Anterior cingulate cortex (tissue), 58 donors: ENCODE measurements around the gene FASTKD3.
"Not testable (repeated sequence)": the region's sequence is repeated elsewhere in the genome, so short reads cannot be mapped to it uniquely, and the experiment has no call there.

ENCODE experiments used
- DNase-seq, 58 donors: peaks; one replicate each; lab custom pipeline; 2025; lab: John Stamatoyannopoulos, UW

FASTKD3 gene, protein sequence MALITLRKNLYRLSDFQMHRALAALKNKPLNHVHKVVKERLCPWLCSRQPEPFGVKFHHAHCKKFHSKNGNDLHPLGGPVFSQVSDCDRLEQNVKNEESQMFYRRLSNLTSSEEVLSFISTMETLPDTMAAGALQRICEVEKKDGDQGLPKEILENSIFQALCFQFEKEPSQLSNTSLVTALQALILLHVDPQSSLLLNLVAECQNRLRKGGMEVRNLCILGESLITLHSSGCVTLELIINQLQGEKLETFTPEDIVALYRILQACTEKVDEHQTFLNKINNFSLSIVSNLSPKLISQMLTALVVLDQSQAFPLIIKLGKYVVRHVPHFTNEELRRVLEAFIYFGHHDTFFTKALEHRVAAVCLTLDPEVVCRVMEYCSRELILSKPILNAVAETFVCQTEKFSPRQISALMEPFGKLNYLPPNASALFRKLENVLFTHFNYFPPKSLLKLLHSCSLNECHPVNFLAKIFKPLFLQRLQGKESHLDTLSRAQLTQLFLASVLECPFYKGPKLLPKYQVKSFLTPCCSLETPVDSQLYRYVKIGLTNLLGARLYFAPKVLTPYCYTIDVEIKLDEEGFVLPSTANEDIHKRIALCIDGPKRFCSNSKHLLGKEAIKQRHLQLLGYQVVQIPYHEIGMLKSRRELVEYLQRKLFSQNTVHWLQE

GRCh38 chr5:7868773-7869473 is at the start of gene FASTKD3, which contains the start of gene MTRR:
Gene FASTKD3 (minus strand): TSS chr5:7869031. CDS start chr5:7868083, 948 bp downstream.
Gene MTRR (plus strand): TSS chr5:7869148. CDS start chr5:7870795, 1,647 bp downstream.
- DNase-seq: peak; percentile 53 to 97 (median 91)

GRCh38 chr5:7917130-7918123 is 48.6 kb upstream of the FASTKD3 start:
- DNase-seq: no peak

- DNase-seq: no peak
Observed at GRCh38 chr5:7916171-7916804, 47.5 kb upstream of the FASTKD3 start.

DNA sequence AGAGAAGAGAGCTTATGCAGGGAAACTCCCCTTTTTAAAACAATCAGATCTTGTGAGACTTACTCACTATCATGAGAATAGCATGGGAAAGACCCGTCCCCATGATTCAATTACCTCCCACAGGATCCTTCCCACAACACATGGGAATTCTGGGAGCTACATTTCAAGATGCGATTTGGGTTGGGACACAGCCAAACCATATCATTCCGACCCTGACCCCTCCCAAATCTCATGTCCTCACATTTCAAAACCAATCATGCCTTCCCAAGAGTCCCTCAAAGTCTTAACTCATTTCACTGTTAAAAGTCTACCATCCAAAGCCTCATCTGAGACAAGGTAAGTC is 42.6 kb upstream of the FASTKD3 start:
- not testable (repeated sequence) for DNase-seq

DNA sequence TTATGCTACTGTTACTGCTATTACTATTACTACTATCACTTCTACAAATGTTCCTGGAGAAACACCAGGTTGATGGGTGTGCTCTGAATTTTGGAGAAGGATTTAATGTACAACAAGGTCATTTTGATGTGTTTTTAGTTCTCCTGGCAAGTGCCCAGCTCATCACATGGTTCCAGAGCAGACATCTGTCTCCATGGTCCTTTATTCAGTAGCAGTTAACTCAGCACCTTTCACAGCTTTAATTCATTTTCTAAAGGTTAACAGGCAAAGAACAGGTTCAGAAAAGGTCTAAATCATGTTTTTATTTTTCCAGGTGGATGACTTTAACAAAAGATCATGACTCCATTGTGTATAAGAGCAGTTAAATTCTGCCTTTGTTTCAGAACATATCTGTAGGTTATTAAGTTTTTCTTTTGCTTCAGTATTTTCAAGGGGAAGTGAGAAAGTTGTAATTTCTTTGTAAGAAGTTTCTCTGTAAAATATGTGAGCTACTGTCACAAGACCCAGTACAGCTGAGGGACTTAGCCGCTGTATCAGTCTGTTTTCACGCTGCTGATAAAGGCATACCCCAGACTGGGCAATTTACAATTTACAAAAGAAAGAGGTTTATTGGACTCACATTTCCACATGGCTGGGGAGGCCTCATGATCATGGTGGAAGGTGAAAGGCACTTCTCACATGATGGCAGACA is 42.1 kb upstream of the FASTKD3 start:
- DNase-seq: no peak

GRCh38 chr5:7908317-7908716 is 39.5 kb upstream of the FASTKD3 start:
- no peak for DNase-seq

DNA sequence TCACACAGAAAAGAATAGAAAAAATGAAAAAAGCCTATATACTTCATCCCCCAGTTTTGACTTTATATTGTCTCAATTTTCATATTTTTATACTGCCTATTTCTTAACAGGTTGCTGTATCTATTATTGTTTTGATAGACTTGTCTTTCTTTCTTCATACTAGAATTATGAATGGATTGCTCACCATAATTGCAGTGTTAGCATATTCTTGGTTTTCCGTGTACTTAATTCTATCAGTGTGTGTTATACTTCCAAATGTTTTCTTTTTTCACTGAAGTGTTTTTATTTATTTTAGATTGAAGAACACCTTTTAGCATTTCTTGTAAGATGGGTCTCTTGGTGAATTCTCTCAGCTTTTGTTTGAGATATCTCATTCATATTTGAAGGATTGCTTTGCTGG is 38.8 kb upstream of the FASTKD3 start:
- DNase-seq: no peak

GRCh38 chr5:7904170-7904569 is 35.3 kb upstream of the FASTKD3 start:
- DNase-seq: no peak

- DNase-seq: no peak
Observed at GRCh38 chr5:7902666-7903625, 34.1 kb upstream of the FASTKD3 start.

GRCh38 chr5:7902201-7902600 is 33.4 kb upstream of the FASTKD3 start:
- no peak for DNase-seq

DNA sequence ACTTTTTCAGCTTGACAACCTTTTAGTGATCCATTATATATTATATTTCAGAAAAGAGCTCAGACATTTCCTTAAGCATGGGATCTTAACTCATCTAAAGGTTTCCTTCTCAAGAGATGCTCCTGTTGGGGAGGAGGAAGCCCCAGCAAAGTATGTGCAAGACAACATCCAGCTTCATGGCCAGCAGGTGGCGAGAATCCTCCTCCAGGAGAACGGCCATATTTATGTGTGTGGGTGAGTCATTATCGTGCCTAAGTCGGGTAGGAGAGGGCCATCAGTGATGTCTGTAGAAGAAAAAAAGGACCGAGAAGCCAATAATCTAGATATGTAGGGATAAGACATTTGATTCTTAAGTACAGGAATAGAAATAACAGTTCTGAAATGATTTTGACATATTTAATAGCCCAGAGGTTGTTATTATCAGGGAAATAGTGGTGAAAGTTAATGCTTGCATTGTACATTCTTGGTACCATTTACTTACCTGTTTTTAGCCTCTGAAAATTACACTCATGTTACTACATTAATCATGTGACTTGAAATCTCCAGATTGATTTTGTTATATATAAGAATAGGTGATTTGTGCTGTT is 28.3 kb upstream of the FASTKD3 start:
- peak in 1 of 58 donors; percentile 14 for DNase-seq

GRCh38 chr5:7894860-7895259 is 26.0 kb upstream of the FASTKD3 start:
- DNase-seq: no peak

GRCh38 chr5:7894439-7894838 is 25.6 kb upstream of the FASTKD3 start:
- no peak for DNase-seq

- DNase-seq: no peak
Observed at GRCh38 chr5:7888901-7889300, 20.1 kb upstream of the FASTKD3 start.

GRCh38 chr5:7886849-7887475 is 18.1 kb upstream of the FASTKD3 start:
- peak in 1 of 58 donors; percentile 39 for DNase-seq

DNA sequence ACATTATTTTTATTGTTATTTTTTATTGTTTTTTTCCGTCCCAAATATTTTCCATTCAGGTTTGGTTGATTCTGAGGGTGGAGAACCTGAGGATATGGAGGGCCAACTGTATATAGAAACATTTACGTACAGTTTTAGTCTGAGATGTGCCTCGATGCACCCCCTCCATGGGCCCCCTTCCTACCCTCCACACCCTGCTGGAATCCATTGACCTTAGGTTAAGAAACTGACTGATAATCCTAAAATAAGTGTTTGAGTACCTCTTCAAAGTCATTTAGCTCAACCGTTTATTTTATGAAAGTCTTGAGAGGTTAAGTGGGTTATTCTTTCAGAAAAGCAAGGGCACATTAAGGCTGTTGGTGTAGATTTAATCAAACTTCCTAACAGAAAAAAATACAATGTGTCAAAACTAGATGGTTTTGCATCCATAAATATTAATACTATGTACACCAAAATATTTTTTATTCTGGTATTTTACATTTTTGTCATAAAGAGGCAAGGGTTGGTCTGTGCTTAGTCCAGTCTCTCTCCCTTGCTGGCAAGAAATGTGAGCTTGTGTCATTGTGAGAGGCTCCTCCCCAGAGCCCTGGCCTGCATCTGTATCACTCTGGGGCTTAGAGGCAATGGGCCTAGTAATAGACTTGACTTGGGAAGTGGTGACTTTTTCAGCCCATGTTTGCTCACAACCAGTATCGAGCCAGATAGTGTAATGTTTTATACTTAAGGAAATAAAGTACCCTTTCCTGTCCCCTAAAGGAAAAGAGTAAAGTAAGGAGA is 15.8 kb upstream of the FASTKD3 start:
- DNase-seq: peak in 21 of 58 donors; percentile 5 to 54 (median 36)
